K562 (cell line): ENCODE data around the gene FMN2. TPM values are rescaled to one million over a fixed set of nuclear protein-coding genes. Genes with fewer than 3 reads are reported as not detected.
"Not testable (repeated sequence)": the region's sequence is repeated elsewhere in the genome, so short reads cannot be mapped to it uniquely, and the experiment has no call there.

Source experiments
- ATAC-seq: fragments of 200-7000 bp; cut with Tn5 transposase; 3 replicates; pipeline ENCODE4 v1.9.1; 2020; ENCODE audit warnings: moderate library complexity
- BruUV-seq: library from RNA; stranded (reverse); fragments of 400-500 nt; replicated peaks from 2 replicates; lab custom pipeline; 2021; lab: Mats Ljungman, UMichigan
- CTCF ChIA-PET: fragments of 300-600 bp; formaldehyde crosslinking; extraction: SDS; loops from one replicate; lab custom pipeline; 2021; ENCODE audit warnings: low intra/inter-chr PET ratio; lab: Yijun Ruan, JAX
- POLR2A ChIA-PET: fragments of 300-600, 350-650 bp; sonication (Branson Sonifier 250); formaldehyde crosslinking; extraction: SDS; loops from one replicate; lab custom pipeline; 2021; ENCODE audit warnings: antibody characterized with exemption, inconsistent platforms; lab: Yijun Ruan, JAX
- DNase-seq, 4 experiments: peaks; one replicate each; pipeline versions ENCODE4 v3.0.0 to v3.0.0-alpha.2; 2011 to 2018; ENCODE audit warnings: low spot score in 3 of 4, mixed read lengths in 3 of 4; ENCODE audit errors: extremely low read depth in 1 of 4
- FAIRE-seq: peaks from 2 replicates; lab custom pipeline; 2011; peaks lifted over from hg19 to GRCh38; lab: Jason Lieb, UNC
- H2AFZ ChIP-seq: 2 replicates; pipeline ENCODE4 v1.6.0; 2011; ENCODE audit warnings: low read depth, low read length, control low read depth, inconsistent platforms
- H3K27ac ChIP-seq: fragments of 200-600 bp; 3 replicates; pipeline ENCODE4 v1.8.0; 2011; ENCODE audit warnings: low read depth, mild to moderate bottlenecking, control low read depth, inconsistent platforms, low read length, moderate library complexity, mixed read lengths; ENCODE audit errors: extremely low read depth
- H3K27me3 ChIP-seq, 2 experiments: fragments of 300-600 bp in 1 of 2; 2 replicates in 1 of 2; 3 replicates in 1 of 2; pipeline versions ENCODE4 v1.6.0 to v1.8.0; 2011; ENCODE audit warnings: inconsistent platforms in 2 of 2, low read length in 2 of 2, mild to moderate bottlenecking in 1 of 2, mixed read lengths in 1 of 2, moderate library complexity in 1 of 2; ENCODE audit not compliant: control insufficient read depth in 2 of 2, insufficient read depth in 2 of 2
- H3K36me3 ChIP-seq: fragments of 300-600 bp; 3 replicates; pipeline ENCODE4 v1.8.0; 2011; ENCODE audit warnings: mild to moderate bottlenecking, low read length, inconsistent platforms; ENCODE audit not compliant: control insufficient read depth, insufficient read depth
- H3K4me1 ChIP-seq, 2 experiments: fragments of 200-600 bp in 1 of 2; replicated peaks in 1 of 2; 2 replicates in 1 of 2; 3 replicates in 1 of 2; pipeline versions ENCODE4 v1.5.1 to v1.8.0; 2011; ENCODE audit warnings: inconsistent platforms in 2 of 2, low read length in 2 of 2, mild to moderate bottlenecking in 1 of 2, mixed read lengths in 1 of 2, moderate library complexity in 1 of 2; ENCODE audit not compliant: control insufficient read depth in 2 of 2, insufficient read depth in 2 of 2
- H3K4me2 ChIP-seq: 2 replicates; pipeline ENCODE4 v1.6.1; 2011; ENCODE audit warnings: low read length, control low read depth, inconsistent platforms, mixed read lengths; ENCODE audit not compliant: insufficient read depth
- H3K4me3 ChIP-seq: fragments of 200-600 bp; sonication (generic), shearing (Covaris generic); 2 replicates; pipeline ENCODE4 v1.5.1; 2016; ENCODE audit warnings: control low read depth, inconsistent platforms
- H3K79me2 ChIP-seq: fragments of 200-600 bp; 3 replicates; pipeline ENCODE4 v1.8.0; 2011; ENCODE audit warnings: low read length, inconsistent platforms; ENCODE audit not compliant: control insufficient read depth, insufficient read depth
- H3K9ac ChIP-seq, 2 experiments: 2 replicates each; pipeline versions ENCODE4 v1.6.0 to v1.6.1; 2011; ENCODE audit warnings: low read depth in 2 of 2, low read length in 2 of 2, control low read depth in 1 of 2, inconsistent platforms in 1 of 2, mild to moderate bottlenecking in 1 of 2, mixed read lengths in 1 of 2; ENCODE audit not compliant: insufficient read depth in 1 of 2
- H3K9me1 ChIP-seq: one replicate; pipeline ENCODE4 v1.6.0; 2011; ENCODE audit warnings: inconsistent platforms, mild to moderate bottlenecking, low read length, moderate library complexity; ENCODE audit not compliant: control insufficient read depth, insufficient read depth
- H3K9me3 ChIP-seq: replicated peaks from 2 replicates; pipeline ENCODE4 v1.5.1; 2011; ENCODE audit warnings: low read depth, low read length, inconsistent platforms; ENCODE audit not compliant: control insufficient read depth, insufficient read depth
- H4K20me1 ChIP-seq: replicated peaks from 2 replicates; pipeline ENCODE4 v1.6.1; 2011; ENCODE audit warnings: low read length, inconsistent platforms, mixed read lengths; ENCODE audit not compliant: control insufficient read depth, insufficient read depth
- LEF1 ChIP-seq: fragments of 450-650 bp; IDR thresholded peaks from 2 replicates; pipeline ENCODE4 v1.6.1; 2016; ENCODE audit warnings: mild to moderate bottlenecking
- WGBS: fragments of 100-300 bp; shearing (Covaris generic); methylation state at CpG from one replicate; pipeline ENCODE4 v1.1.6; 2016; ENCODE audit warnings: low coverage, mixed read lengths; ENCODE audit not compliant: insufficient coverage; ENCODE audit errors: missing lambda C conversion rate; 5-methylcytosine and 5-hydroxymethylcytosine counted together
- in situ Hi-C: fragments of 300-500 bp; cut with MboI; formaldehyde crosslinking; loops from 4 replicates; pipeline ENCODE4 v1.15.0; 2018; ENCODE audit warnings: inconsistent platforms, mixed read lengths
- intact Hi-C: fragments of 100-400 bp; cut with micrococcal nuclease; formaldehyde crosslinking; loops from 2 replicates; pipeline ENCODE4 v1.14.2; 2022
- polyA plus RNA-seq, 8 experiments: library from polyadenylated mRNA; depleted of rRNA in 4 of 8; stranded (reverse) in 5 of 8; unstranded in 3 of 8; fragments of >200 nt; fragmentation: Nextera tagmentation in 2 of 8; fragmentation: Illumina TruSeq in 1 of 8; extraction: Ambion mirVana in 2 of 8; extraction: Trizol in 1 of 8; gene quantifications; 2 replicates each; pipeline versions ENCODE4 v1.2.1 to v1.2.3, GENCODE V29; 2011 to 2014; ENCODE audit warnings: inconsistent platforms in 1 of 8, missing spikeins in 1 of 8
- total RNA-seq, 7 experiments: library from RNA; depleted of rRNA in 6 of 7; stranded (reverse); fragments of >200 nt in 6 of 7; fragmentation: Illumina TruSeq in 2 of 7; extraction: Trizol in 2 of 7; gene quantifications; 2 replicates each; pipeline versions ENCODE4 v1.2.1 to v1.2.3, GENCODE V29; 2011 to 2021; ENCODE audit warnings: low replicate concordance in 1 of 7

FMN2 gene
- total and polyA plus RNA-seq, 9 of the 15 experiments (the other 6 are each of a cell fraction or from before 2014, with no cell fraction given) = 0.15 to 0.45 (median 0.16) TPM; not detected in 3

DNA sequence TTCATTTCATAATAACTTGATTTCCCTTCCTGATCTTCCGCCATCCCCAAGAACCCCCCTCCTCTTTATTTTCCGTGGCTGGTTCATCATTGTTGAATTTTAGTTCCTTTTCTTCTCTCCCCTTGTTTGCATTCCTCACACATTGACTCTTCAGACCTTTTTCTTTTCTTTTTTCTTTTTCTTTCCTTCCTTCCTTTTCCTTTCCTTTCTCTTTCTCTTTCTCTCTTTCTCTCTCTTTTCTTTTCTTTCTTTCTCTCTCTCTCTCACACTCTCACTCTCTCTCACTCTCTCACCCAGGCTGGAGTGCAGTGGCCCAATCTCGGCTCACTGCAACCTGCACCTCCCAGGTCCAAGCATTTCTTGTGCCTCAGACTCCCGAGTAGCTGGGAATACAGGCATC is 231.3 kb downstream of the FMN2 start:
- no peaks in the 10 kb centered on the region for H3K4me1 ChIP-seq
- no peak overlapping the region for H2AFZ ChIP-seq
- no TSS peak for BruUV-seq
- no peaks in the 10 kb centered on the region for H3K36me3 ChIP-seq
- ChIA-PET CTCF (no interaction called here), POLR2A (no interaction called here)
- H3K4me2 ChIP-seq = no peak overlapping the region
- in situ Hi-C loops = no loop called here
- DNase-seq (no peak), FAIRE-seq (no peak), ATAC-seq (no peak)
- H3K9me1 ChIP-seq = no peaks in the 10 kb centered on the region
- H3K27ac ChIP-seq = no peak overlapping the region
- no peaks in the 10 kb centered on the region for H3K79me2 ChIP-seq
- TF ChIP-seq LEF1 = no peak
- intact Hi-C loops = no loop called here
- H3K4me3 ChIP-seq = no peak overlapping the region
- no peaks in the 10 kb centered on the region for H4K20me1 ChIP-seq
- WGBS = 0% methylated on average over 4 of the region's 4 CpGs
- H3K27me3 ChIP-seq = no peaks in the 10 kb centered on the region
- no peak overlapping the region for H3K9ac ChIP-seq
- H3K9me3 ChIP-seq = no peaks in the 10 kb centered on the region; the same call in 1 of the 2 replicates

DNA sequence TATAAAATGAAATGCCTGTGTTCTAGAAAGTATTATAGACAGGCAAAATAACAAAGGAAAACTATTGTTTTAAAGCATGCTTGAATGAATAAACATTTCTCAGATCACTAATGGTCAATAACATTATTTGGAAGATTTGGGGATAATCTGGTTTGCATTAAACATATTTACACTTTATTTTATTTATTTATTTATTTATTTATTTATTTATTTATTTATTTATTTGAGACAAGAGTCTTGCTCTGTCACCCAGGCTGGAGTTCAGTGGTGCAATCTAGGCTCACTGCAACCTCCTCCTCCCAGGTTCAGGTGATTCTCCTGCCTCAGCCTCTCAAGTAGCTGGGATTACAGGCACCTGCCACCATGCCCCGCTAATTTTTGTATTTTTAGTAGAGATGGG is 236.7 kb downstream of the FMN2 start:
- H3K4me3 ChIP-seq, H2AFZ ChIP-seq, H4K20me1 ChIP-seq, CTCF ChIA-PET, in situ Hi-C loops, FAIRE-seq, H3K36me3 ChIP-seq, H3K9me3 ChIP-seq, H3K9ac ChIP-seq, H3K79me2 ChIP-seq, H3K27ac ChIP-seq, BruUV-seq, H3K9me1 ChIP-seq, H3K4me1 ChIP-seq, H3K4me2 ChIP-seq, ATAC-seq, intact Hi-C loops, POLR2A ChIA-PET, DNase-seq, H3K27me3 ChIP-seq: not testable (repeated sequence)
- WGBS = 0% methylated on average over 1 of the region's 1 CpG
